ENCODE data around the gene ZNF678.

The ZNF678 gene

GRCh38 chr1:227723474-227723873 is 160.1 kb downstream of the ZNF678 start:
- DNase-seq (ENCODE audit: low spot score) = no peak

- no peak for DNase-seq (ENCODE audit: low spot score)
Measured at GRCh38 chr1:227725046-227725445, 161.7 kb downstream of the ZNF678 start.

- no peak for DNase-seq (ENCODE audit: low spot score)
Measured at GRCh38 chr1:227726318-227726717, 163.0 kb downstream of the ZNF678 start.
